Neural cell (in vitro differentiated cells): ENCODE results near the gene MYH6. TPM values are rescaled to one million over a fixed set of nuclear protein-coding genes. Genes with fewer than 3 reads are reported as not detected.
"Not testable (repeated sequence)": the region's sequence is repeated elsewhere in the genome, so short reads cannot be mapped to it uniquely, and the experiment has no call there.

Experiments
- H2AFZ ChIP-seq: fragments of 200-600, 300-800 bp; sonication (generic), shearing (Covaris generic); 2 replicates; pipeline ENCODE4 v1.6.0; 2014; ENCODE audit warnings: low read depth, mild to moderate bottlenecking, antibody characterized with exemption, low read length, moderate library complexity
- H3F3A ChIP-seq: fragments of 200-600 bp; shearing (Covaris generic); 2 replicates; pipeline ENCODE4 v1.6.1; 2016; ENCODE audit warnings: mild to moderate bottlenecking, moderate library complexity, mixed read lengths, antibody characterized with exemption, low read length; ENCODE audit not compliant: insufficient read depth, poor library complexity, severe bottlenecking
- H3K27ac ChIP-seq: fragments of 200-600, 300-800 bp; sonication (generic), shearing (Covaris generic); 2 replicates; pipeline ENCODE4 v1.5.1; 2014; ENCODE audit warnings: mild to moderate bottlenecking, low read length, moderate library complexity
- H3K27me3 ChIP-seq: fragments of 300-800, 200-600 bp; sonication (generic), shearing (Covaris generic); 2 replicates; pipeline ENCODE4 v1.6.0; 2014; ENCODE audit warnings: mild to moderate bottlenecking, low read depth, low read length, moderate library complexity; ENCODE audit not compliant: insufficient read depth
- H3K36me3 ChIP-seq: fragments of 300-800, 200-600 bp; sonication (generic), shearing (Covaris generic); 2 replicates; pipeline ENCODE4 v1.5.1; 2014; ENCODE audit warnings: mild to moderate bottlenecking, antibody characterized with exemption, low read length, moderate library complexity; ENCODE audit not compliant: insufficient read depth
- H3K4me2 ChIP-seq: fragments of 300-800, 200-600 bp; sonication (generic), shearing (Covaris generic); 2 replicates; pipeline ENCODE4 v1.6.0; 2014; ENCODE audit warnings: mild to moderate bottlenecking, low read length
- H3K4me3 ChIP-seq: fragments of 300-800, 200-600 bp; sonication (generic), shearing (Covaris generic); 2 replicates; pipeline ENCODE4 v1.5.1; 2014; ENCODE audit warnings: mild to moderate bottlenecking, low read length, moderate library complexity
- H3K79me2 ChIP-seq: fragments of 200-600 bp; shearing (Covaris generic); replicated peaks from 2 replicates; pipeline ENCODE4 v1.6.0; 2014; ENCODE audit warnings: mild to moderate bottlenecking, low read length, moderate library complexity; ENCODE audit not compliant: insufficient read depth
- H3K9ac ChIP-seq: fragments of 300-800, 200-600 bp; sonication (generic), shearing (Covaris generic); 2 replicates; pipeline ENCODE4 v1.6.1; 2016; ENCODE audit warnings: mild to moderate bottlenecking, low read length, mixed read lengths
- H3K9me2 ChIP-seq: fragments of 200-600 bp; shearing (Covaris generic); 2 replicates; pipeline ENCODE4 v1.6.1; 2016; ENCODE audit warnings: mild to moderate bottlenecking, low read length, mixed read lengths; ENCODE audit not compliant: insufficient read depth
- H3K9me3 ChIP-seq: fragments of 200-600, 300-800 bp; sonication (generic), shearing (Covaris generic); 2 replicates; pipeline ENCODE4 v1.6.1; 2016; ENCODE audit warnings: mild to moderate bottlenecking, mixed run types, low read length, moderate library complexity, mixed read lengths
- H4K20me1 ChIP-seq: fragments of 200-600 bp; shearing (Covaris generic); 2 replicates; pipeline ENCODE4 v1.6.1; 2016; ENCODE audit warnings: mild to moderate bottlenecking, mixed run types; ENCODE audit not compliant: insufficient read depth
- EP300 ChIP-seq: fragments of 450-650 bp; conservative IDR thresholded peaks from 2 replicates; pipeline ENCODE4 v1.6.1; 2014; ENCODE audit warnings: antibody characterized with exemption, mild to moderate bottlenecking, moderate library complexity; ENCODE audit not compliant: poor library complexity, severe bottlenecking
- EZH2 ChIP-seq: fragments of 200-600, 300-800 bp; shearing (Covaris generic), sonication (generic); IDR thresholded peaks from 2 replicates; pipeline ENCODE4 v1.6.1; 2014; ENCODE audit warnings: antibody characterized with exemption, low read length, borderline replicate concordance, mild to moderate bottlenecking; ENCODE audit not compliant: insufficient read depth, poor library complexity, severe bottlenecking
- MXI1 ChIP-seq: fragments of 450-650 bp; conservative IDR thresholded peaks from 2 replicates; pipeline ENCODE4 v1.6.1; 2014; ENCODE audit warnings: antibody characterized with exemption, mild to moderate bottlenecking; ENCODE audit not compliant: poor library complexity, severe bottlenecking
- POLR2AphosphoS5 ChIP-seq: IDR thresholded peaks from 2 replicates; pipeline ENCODE4 v1.6.1; 2012
- RAD21 ChIP-seq: fragments of 450-650 bp; conservative IDR thresholded peaks from 2 replicates; pipeline ENCODE4 v1.6.1; 2014; ENCODE audit warnings: antibody characterized with exemption, mild to moderate bottlenecking, moderate library complexity
- SMC3 ChIP-seq: fragments of 450-650 bp; conservative IDR thresholded peaks from 2 replicates; pipeline ENCODE4 v1.6.1; 2014; ENCODE audit warnings: antibody characterized with exemption, mild to moderate bottlenecking, moderate library complexity; ENCODE audit not compliant: poor library complexity
- polyA plus RNA-seq: library from polyadenylated mRNA; depleted of rRNA; stranded (reverse); fragments of >200 nt; gene quantifications from 2 replicates; pipeline ENCODE4 v1.2.3, GENCODE V29; 2014

Gene MYH6
- polyA plus RNA-seq, 1 donor from 2014 or later = not detected

- Histone ChIP-seq H2AFZ (no peak overlapping the region), H3K9me3 (no peaks in the 10 kb centered on the region), H3K9me2 (no peaks in the 10 kb centered on the region), H3K9ac (no peak overlapping the region), H4K20me1 (no peaks in the 10 kb centered on the region), H3K79me2 (no peaks in the 10 kb centered on the region), H3K4me3 (no peak overlapping the region), H3F3A (no peaks in the 10 kb centered on the region), H3K4me2 (no peak overlapping the region), H3K27ac (no peak overlapping the region), H3K36me3 (no peaks in the 10 kb centered on the region), H3K27me3 (no peaks in the 10 kb centered on the region)
- TF ChIP-seq RAD21 = no peak
- no peak for TF ChIP-seq SMC3
- TF ChIP-seq EZH2 = no peak
These were observed 13.5 kb upstream of the MYH6 start for GRCh38 chr14:23421594-23421993.

- H3K4me3 ChIP-seq, H3K4me2 ChIP-seq, H3K36me3 ChIP-seq, H3K9me3 ChIP-seq, H3K27ac ChIP-seq, H3K9ac ChIP-seq, H3K9me2 ChIP-seq, H3K27me3 ChIP-seq, H3K79me2 ChIP-seq, H3F3A ChIP-seq, H2AFZ ChIP-seq, H4K20me1 ChIP-seq: not testable (repeated sequence)
These were observed 11.6 kb upstream of the MYH6 start for GRCh38 chr14:23419646-23420045.

GRCh38 chr14:23418021-23418420 lies 9.9 kb upstream of the MYH6 start:
- H3K9ac ChIP-seq = no peak overlapping the region

GRCh38 chr14:23417269-23417668 lies 9.2 kb upstream of the MYH6 start:
- H3K4me3 ChIP-seq, H2AFZ ChIP-seq, H3K36me3 ChIP-seq, H3K4me2 ChIP-seq, H3K79me2 ChIP-seq, H3K9ac ChIP-seq, H3K27me3 ChIP-seq, H4K20me1 ChIP-seq, H3K9me2 ChIP-seq, H3K9me3 ChIP-seq, H3F3A ChIP-seq, H3K27ac ChIP-seq: not testable (repeated sequence)

More at GRCh38 chr14:23418021-23418420, 9.9 kb upstream of the MYH6 start:
- Histone ChIP-seq H3F3A (no peaks in the 10 kb centered on the region), H3K9me3 (no peaks in the 10 kb centered on the region), H3K4me2 (no peak overlapping the region), H3K4me3 (no peak overlapping the region), H3K9me2 (no peaks in the 10 kb centered on the region), H3K27me3 (no peaks in the 10 kb centered on the region), H3K36me3 (no peaks in the 10 kb centered on the region), H3K79me2 (no peaks in the 10 kb centered on the region), H3K27ac (no peak overlapping the region), H2AFZ (no peak overlapping the region), H4K20me1 (no peaks in the 10 kb centered on the region)
- TF ChIP-seq EP300 (no peak), SMC3 (no peak), EZH2 (no peak), RAD21 (no peak), POLR2AphosphoS5 (no peak), MXI1 (no peak)
